ENCODE measurements around the gene ZNF286A. TPM values are rescaled to one million over a fixed set of nuclear protein-coding genes. Genes with fewer than 3 reads are reported as not detected.
"Not testable (repeated sequence)": the region's sequence is repeated elsewhere in the genome, so short reads cannot be mapped to it uniquely, and the experiment has no call there.

Gene ZNF286A
- total RNA-seq, 1 donor from 2014 or later: 20.8 TPM

- DNase-seq (ENCODE audit: low read depth): no peak
- Histone ChIP-seq H3K36me3 (ENCODE audit: control insufficient read depth, insufficient read depth, low read length) (no peaks in the 10 kb centered on the region), H3K4me3 (ENCODE audit: low read depth, low read length) (no peak overlapping the region), H3K27me3 (ENCODE audit: control insufficient read depth, insufficient read depth, low read length) (no peaks in the 10 kb centered on the region)
- no peak for TF ChIP-seq CTCF (IDR thresholded peaks at IDR 0.05; ENCODE audit: insufficient read depth, low read length, severe bottlenecking)
- FAIRE-seq: no peak
Measured at GRCh38 chr17:15744885-15745284, 45.3 kb downstream of the ZNF286A start.

GRCh38 chr17:15749403-15749802 is 49.9 kb downstream of the ZNF286A start:
- H3K4me3 ChIP-seq (ENCODE audit: low read depth, low read length); FAIRE-seq; DNase-seq (ENCODE audit: low read depth); H3K27me3 ChIP-seq (ENCODE audit: control insufficient read depth, insufficient read depth, low read length); H3K36me3 ChIP-seq (ENCODE audit: control insufficient read depth, insufficient read depth, low read length): not testable (repeated sequence)

GRCh38 chr17:15768865-15769533 is 69.4 kb downstream of the ZNF286A start:
- FAIRE-seq: peak; percentile 83
- not testable (repeated sequence) for H3K27me3 ChIP-seq (ENCODE audit: control insufficient read depth, insufficient read depth, low read length); DNase-seq (ENCODE audit: low read depth); H3K4me3 ChIP-seq (ENCODE audit: low read depth, low read length); H3K36me3 ChIP-seq (ENCODE audit: control insufficient read depth, insufficient read depth, low read length)

Other genes with a start within 250 kb of the ZNF286A start
- 1.1 and 1.3 TPM in 2 replicates for gene CDRT4, start 232.1 kb upstream of the ZNF286A start, total RNA-seq
- 14.0 and 29.4 TPM in 2 replicates for gene TVP23C, start 136.3 kb upstream of the ZNF286A start, total RNA-seq
- 1.3 and 3.6 TPM in 2 replicates for gene FBXW10B, start 80.0 kb upstream of the ZNF286A start, total RNA-seq
- gene TRIM16, start 15.4 kb upstream of the ZNF286A start, total RNA-seq: 55.0 and 92.9 TPM in 2 replicates
- gene TBC1D26, start 32.5 kb downstream of the ZNF286A start, total RNA-seq: 0.13 TPM in 1 of 2 replicates, not detected in the other
- gene ADORA2B, start 245.4 kb downstream of the ZNF286A start, total RNA-seq: 26.2 and 36.1 TPM in 2 replicates

All from bronchial epithelial cell (primary cell).